Large intestine (tissue), 12 donors: ENCODE measurements around the gene HELT. TPM values are rescaled to one million over a fixed set of nuclear protein-coding genes. Genes with fewer than 3 reads are reported as not detected.
"Not testable (repeated sequence)": the region's sequence is repeated elsewhere in the genome, so short reads cannot be mapped to it uniquely, and the experiment has no call there.

ENCODE experiments used
- DNase-seq, 2 donors: peaks; one replicate each; pipeline versions ENCODE4 v3.0.0 to v3.0.0-alpha.2; 2013
- H3K27ac ChIP-seq: one replicate; pipeline ENCODE4 v1.5.1; 2013; ENCODE audit warnings: low read length
- H3K27me3 ChIP-seq: 2 replicates; pipeline ENCODE4 v1.6.1; 2013; ENCODE audit warnings: low read length; ENCODE audit not compliant: control insufficient read depth, insufficient read depth
- H3K36me3 ChIP-seq: 2 replicates; pipeline ENCODE4 v1.6.1; 2013; ENCODE audit warnings: low read length; ENCODE audit not compliant: control insufficient read depth, insufficient read depth
- H3K4me1 ChIP-seq: one replicate; pipeline ENCODE4 v1.6.1; 2013; ENCODE audit warnings: low read length; ENCODE audit not compliant: control insufficient read depth, insufficient read depth
- H3K4me3 ChIP-seq: one replicate; pipeline ENCODE4 v1.5.1; 2013; ENCODE audit warnings: low read length
- H3K9me3 ChIP-seq: one replicate; pipeline ENCODE4 v1.6.1; 2013; ENCODE audit warnings: mild to moderate bottlenecking, low read depth, low read length, moderate library complexity; ENCODE audit not compliant: control insufficient read depth
- WGBS: methylation state at CpG from one replicate; pipeline ENCODE4 v1.1.5; 2013; ENCODE audit warnings: low lambda C conversion rate; ENCODE audit not compliant: insufficient coverage; 5-methylcytosine and 5-hydroxymethylcytosine counted together
- long read RNA-seq, 11 donors: transcript quantifications; one replicate each; lab custom pipeline, GENCODE V29; 2026
- polyA plus RNA-seq: library from polyadenylated mRNA; unstranded; fragments of 120-200 nt; gene quantifications from one replicate; pipeline ENCODE4 v1.2.1, GENCODE V29; 2013

The HELT gene, protein sequence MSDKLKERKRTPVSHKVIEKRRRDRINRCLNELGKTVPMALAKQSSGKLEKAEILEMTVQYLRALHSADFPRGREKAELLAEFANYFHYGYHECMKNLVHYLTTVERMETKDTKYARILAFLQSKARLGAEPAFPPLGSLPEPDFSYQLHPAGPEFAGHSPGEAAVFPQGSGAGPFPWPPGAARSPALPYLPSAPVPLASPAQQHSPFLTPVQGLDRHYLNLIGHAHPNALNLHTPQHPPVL
- not detected for polyA plus RNA-seq
- long read RNA-seq, donor 1, result 0 reads
- long read RNA-seq, donor 2, result 0 reads
- long read RNA-seq, donor 3, result 0 reads
- long read RNA-seq, donor 4, result 0 reads
- long read RNA-seq, donor 5, result 0 reads
- long read RNA-seq, donor 6, result 0 reads
- long read RNA-seq, donor 7, result 0 reads
- long read RNA-seq, donor 8, result 0 reads
- long read RNA-seq, donor 9, result 0 reads
- long read RNA-seq, donor 10, result 0 reads
- long read RNA-seq, donor 11, result 0 reads

DNA sequence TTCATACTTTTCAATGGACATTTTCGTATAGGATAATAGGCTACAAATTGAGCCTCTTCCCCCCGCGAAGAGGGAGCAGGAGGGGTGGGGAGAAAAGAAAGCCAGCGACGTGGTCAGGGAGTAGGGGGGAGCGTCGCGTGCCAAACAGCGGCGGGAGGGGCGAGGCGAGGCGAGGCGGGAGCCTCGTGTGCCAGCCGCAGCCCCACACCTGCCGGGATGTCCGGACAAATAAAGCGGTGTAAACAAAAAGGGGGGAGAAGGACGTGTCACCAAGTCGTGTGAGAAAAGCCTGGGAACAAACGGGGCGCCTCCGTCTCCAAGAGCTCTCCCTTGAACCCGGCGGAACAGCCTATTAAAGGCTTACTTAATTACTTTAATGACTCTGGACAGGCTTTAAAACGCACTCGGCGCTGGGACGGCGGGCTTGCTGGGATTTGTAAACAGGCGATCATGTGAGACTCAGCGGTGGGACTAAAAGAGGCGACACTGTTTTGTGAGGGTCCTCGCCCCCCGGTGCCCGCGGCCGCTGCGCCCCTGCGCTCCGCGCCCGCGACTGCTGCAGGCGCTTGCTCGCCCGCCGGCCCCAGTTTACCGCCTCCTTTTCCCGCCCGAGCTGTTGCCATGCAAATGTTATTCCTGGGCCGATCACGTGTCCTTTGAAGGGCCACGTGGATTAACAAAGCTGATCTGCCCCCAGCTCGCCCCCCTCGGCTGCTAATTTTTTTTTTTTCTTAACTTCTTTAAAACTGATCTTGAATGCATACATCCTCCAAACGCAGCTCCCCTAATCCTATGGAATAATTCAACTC is at the start of gene HELT:
TSS of gene HELT (plus strand) at position 527 of the 809 bp plus-strand sequence. CDS start 439 bp downstream, outside the sequence.
- Histone ChIP-seq H3K4me3 (no peak within 1 kb of the TSS), H3K9me3 (no peaks in the 10 kb centered on the region), H3K27me3 (peaks cover 97% of the 10 kb centered on the region), H3K27ac (no peak within 1 kb of the TSS), H3K4me1 (no peaks in the 10 kb centered on the region), H3K36me3 (no peaks in the 10 kb centered on the region)
- DNase-seq, result no peak
- 0% methylated on average over 4 of the region's 58 CpGs for WGBS

DNA sequence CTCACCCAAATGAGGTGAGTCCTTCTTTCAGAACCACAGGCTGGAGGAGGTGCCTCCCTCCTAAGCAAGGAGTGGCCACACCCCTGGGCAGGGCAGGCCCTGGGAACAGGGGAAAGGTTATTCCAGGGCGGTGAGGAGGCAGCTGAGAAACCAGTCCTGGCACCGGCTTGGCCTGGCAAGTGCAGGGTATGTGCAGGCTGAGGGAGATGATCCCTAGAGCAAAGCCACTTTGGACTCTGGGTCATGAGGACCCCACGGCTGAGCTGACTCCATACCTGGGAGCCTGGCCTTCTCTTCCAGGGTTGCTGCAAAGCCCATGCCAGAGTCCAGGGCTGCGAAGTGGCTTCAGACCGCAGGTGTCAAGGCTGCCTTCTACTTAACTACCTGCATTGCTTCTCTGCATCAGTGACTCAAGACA is 49.5 kb upstream of the HELT start:
- WGBS, result no CpG with 5 or more reads among the region's 5 CpGs
- no peaks in the 10 kb centered on the region for H3K27me3 ChIP-seq
- no peak overlapping the region for H3K4me3 ChIP-seq
- H3K9me3 ChIP-seq, result peaks cover 12% of the 10 kb centered on the region
- no peak overlapping the region for H3K27ac ChIP-seq
- H3K4me1 ChIP-seq, result no peaks in the 10 kb centered on the region
- no peaks in the 10 kb centered on the region for H3K36me3 ChIP-seq
- peak in 1 of 2 donors; percentile 32 for DNase-seq

DNA sequence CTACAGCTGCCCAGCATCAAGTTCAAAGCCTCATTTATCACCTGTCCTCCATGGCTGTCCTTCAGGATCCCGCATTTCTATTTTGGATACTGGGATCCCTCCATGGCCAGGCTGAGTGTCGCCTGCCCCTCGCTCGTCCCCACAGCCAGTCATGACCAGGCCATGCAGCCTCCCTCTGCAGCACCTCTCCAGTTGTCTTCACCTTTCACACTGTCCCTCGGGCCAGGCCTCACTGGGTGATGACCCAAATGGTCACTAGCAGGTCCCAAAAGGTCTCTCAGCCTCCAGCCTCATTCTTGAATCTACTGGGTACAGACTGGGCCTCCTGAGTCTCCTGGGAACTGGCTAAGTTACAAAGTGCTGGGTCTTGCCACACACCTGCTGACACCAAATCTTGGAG is 48.7 kb upstream of the HELT start:
- no peaks in the 10 kb centered on the region for H3K36me3 ChIP-seq

DNA sequence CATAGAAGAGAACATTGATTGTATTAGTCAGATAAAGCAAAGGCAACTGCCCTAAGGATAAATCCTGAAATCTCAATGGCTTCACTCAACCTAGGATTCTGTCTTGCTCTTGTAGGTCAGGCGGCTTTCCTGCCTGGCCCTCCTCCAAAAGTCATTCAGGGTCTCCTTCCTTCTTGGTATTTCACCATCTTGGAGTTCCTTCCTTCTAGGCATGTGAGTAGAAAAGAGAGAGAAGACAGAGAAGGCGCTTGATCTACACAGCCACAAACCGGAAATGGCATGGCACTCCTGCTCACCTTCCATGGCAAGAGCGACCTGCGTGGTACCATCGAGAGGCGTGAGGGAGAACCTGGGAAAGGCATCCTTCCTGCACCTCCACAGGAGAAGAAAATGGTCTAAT is 45.3 kb upstream of the HELT start:
- H3K4me1 ChIP-seq, result no peaks in the 10 kb centered on the region
- no peaks in the 10 kb centered on the region for H3K27me3 ChIP-seq
- H3K9me3 ChIP-seq, result no peaks in the 10 kb centered on the region
- H3K4me3 ChIP-seq, result no peak overlapping the region
- no peak for DNase-seq
- no peaks in the 10 kb centered on the region for H3K36me3 ChIP-seq
- no peak overlapping the region for H3K27ac ChIP-seq
- WGBS, result no CpG with 5 or more reads among the region's 7 CpGs

More for the DNA sequence above, 48.7 kb upstream of the HELT start:
- Histone ChIP-seq H3K27me3 (no peaks in the 10 kb centered on the region), H3K4me3 (no peak overlapping the region), H3K27ac (no peak overlapping the region), H3K9me3 (peaks cover 7% of the 10 kb centered on the region), H3K4me1 (no peaks in the 10 kb centered on the region)
- no peak for DNase-seq
- WGBS, result no CpG with 5 or more reads among the region's 5 CpGs

DNA sequence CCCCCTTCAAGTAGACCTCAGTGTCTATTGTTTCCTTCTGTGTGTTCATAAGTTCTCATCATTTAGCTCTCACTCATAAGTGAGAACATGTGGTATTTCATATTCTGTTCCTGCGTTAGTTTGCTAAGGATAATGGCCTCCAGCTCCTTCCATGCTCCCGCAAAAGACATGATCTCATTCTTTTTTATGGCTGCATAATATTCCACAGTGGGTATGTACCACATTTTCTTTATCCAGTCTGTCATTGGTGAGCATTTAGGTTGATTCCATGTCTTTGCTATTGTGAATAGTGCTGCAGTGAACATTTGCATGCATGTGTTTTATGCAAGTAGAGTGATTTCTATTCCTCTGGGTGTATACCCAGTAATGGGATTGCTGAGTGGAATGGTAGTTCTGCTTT is 41.9 kb upstream of the HELT start:
- H3K9me3 ChIP-seq, H3K27ac ChIP-seq, DNase-seq, H3K4me3 ChIP-seq, H3K27me3 ChIP-seq, H3K36me3 ChIP-seq, H3K4me1 ChIP-seq: not testable (repeated sequence)
- WGBS, result no CpG with 5 or more reads among the region's 2 CpGs

DNA sequence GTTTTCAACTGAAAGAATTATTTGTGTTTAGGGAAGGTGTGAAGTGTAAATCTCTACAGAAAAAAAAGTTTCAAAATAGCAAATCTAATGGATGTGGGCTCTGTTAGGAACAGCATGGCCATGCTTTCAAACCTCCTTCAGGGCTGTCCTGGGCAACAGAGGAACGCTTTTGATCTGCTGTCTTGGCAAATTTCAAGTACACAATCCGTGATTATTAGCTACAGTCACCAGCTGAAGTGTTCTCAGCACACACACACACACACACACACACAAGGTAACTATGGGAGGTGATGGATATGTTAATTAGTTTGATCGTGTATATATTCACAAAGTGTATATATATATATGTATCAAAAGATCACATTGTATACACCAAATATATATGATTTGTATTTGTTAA is 40.5 kb upstream of the HELT start:
- Histone ChIP-seq H3K4me1 (no peaks in the 10 kb centered on the region), H3K27me3 (peaks cover 11% of the 10 kb centered on the region), H3K27ac (no peak overlapping the region), H3K4me3 (no peak overlapping the region), H3K9me3 (no peaks in the 10 kb centered on the region), H3K36me3 (no peaks in the 10 kb centered on the region)
- no peak for DNase-seq
- no CpG with 5 or more reads among the region's 3 CpGs for WGBS

DNA sequence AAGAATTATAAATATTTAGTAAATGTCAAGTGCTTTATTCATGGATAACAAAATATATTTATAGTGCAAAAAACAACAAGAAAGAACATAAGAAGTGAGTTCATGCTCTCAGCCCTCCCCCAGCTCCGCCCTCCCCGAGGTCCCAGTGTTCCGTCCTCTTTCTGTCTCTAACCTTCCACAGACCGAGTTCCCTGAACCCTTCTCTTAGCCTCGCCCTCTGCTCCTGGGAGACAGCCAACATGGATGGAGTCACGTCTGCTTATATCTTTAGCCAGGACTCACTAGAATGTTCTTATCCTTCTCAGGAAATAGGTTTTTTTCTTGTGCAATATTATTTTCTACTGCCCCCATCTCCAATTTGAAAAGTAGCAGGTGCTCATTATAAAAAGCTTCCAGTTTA is 40.1 kb upstream of the HELT start:
- Histone ChIP-seq H3K27ac (no peak overlapping the region), H3K27me3 (peaks cover 13% of the 10 kb centered on the region), H3K4me1 (no peaks in the 10 kb centered on the region), H3K36me3 (no peaks in the 10 kb centered on the region), H3K9me3 (no peaks in the 10 kb centered on the region), H3K4me3 (no peak overlapping the region)
- WGBS, result no CpG with 5 or more reads among the region's 6 CpGs
- DNase-seq, result no peak

DNA sequence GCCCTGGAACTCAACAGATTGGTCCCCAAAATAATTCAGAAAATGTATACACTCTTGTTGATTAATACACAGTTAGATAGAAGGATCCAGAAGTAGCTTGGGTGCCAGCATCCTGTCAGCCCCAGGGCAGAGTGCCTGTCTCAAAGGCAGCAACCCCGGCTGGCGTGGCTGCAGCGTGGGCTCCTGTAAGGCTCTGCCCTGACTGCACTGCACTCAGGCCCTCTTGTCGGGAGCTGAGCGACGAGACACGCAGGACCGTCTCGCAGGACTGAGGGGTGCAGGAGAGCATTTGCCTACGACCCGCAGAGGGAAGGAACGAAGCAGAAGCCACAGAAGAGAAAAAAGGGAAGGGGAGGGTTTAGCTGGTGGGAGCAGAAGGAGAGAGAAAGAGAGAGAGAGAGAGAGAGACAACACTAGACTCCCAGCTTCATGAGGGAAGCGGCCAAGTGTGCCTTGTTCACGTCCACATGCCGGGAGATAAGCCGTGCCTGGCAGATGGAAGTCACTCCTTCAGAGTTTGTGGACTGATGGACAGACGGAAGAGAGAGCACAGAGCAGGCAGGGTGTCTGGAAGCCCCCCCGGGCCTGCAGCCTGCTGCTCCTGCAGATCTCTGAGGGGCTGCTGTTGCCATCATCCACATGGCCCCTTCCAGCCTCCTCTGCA is 38.7 kb upstream of the HELT start:
- 40% methylated on average over 1 of the region's 18 CpGs for WGBS
- Histone ChIP-seq H3K4me1 (no peaks in the 10 kb centered on the region), H3K4me3 (no peak overlapping the region), H3K27me3 (peaks cover 13% of the 10 kb centered on the region), H3K9me3 (no peaks in the 10 kb centered on the region), H3K27ac (no peak overlapping the region), H3K36me3 (no peaks in the 10 kb centered on the region)
- DNase-seq, result no peak

DNA sequence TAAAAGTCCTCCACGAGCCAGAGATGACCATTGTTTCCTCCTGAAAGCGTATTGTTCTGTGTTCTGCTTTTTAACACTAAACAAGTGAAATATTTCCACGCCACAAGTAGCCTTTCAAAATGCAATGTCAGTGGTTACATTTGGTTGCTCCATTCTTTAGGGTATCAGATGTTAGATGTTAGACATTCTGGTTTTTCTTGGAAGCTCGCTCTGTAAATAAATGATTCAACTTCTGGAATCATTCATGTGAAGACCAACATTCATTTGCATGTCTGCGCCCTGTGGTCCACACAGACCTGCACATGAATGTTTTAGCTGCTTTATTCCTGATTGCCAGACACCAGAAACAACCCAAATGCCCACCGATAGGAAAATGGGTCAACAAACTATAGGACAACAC is 38.0 kb upstream of the HELT start:
- Histone ChIP-seq H3K36me3 (no peaks in the 10 kb centered on the region), H3K27ac (no peak overlapping the region), H3K27me3 (peaks cover 13% of the 10 kb centered on the region), H3K9me3 (no peaks in the 10 kb centered on the region), H3K4me3 (no peak overlapping the region), H3K4me1 (no peaks in the 10 kb centered on the region)
- DNase-seq, result no peak
- WGBS, result no CpG with 5 or more reads among the region's 6 CpGs

DNA sequence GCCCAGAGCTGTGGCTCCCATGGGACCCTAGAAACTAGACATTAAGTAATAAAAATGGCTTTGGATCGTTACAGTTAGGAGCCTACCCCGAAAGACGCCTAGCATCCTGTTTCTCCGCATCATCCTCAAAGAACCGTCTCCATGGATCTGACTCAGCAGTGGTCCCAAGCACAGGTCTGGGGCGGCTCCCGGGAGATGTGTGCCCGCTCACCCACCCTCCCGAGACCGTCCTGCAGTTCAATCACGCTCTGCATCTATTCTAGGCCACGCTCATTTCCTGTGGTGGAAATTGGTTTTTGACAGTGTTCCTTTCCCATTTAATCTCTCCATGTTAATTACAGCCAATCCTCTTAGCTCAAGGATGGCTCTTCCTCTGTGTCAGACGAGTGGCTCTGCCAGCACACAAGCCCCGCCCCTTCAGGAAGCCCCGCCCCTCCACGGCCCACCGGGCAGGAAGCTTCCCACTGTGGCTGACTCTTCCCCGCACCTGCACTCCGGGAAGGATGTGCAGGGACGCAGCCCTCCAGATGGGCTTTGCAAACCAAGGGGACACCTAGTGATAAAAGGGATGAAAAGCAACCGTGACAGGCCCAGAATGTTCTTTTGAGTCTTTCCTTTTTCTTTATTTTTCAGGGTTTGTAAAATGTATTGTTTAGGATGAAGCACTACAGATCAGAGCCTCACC is 34.5 kb upstream of the HELT start:
- Histone ChIP-seq H3K9me3 (no peaks in the 10 kb centered on the region), H3K27me3 (peaks cover 13% of the 10 kb centered on the region), H3K27ac (no peak overlapping the region), H3K36me3 (no peaks in the 10 kb centered on the region), H3K4me1 (no peaks in the 10 kb centered on the region), H3K4me3 (no peak overlapping the region)
- peak in 1 of 2 donors; percentile 37 for DNase-seq
- no CpG with 5 or more reads among the region's 21 CpGs for WGBS
